LNCAP (cell line): ENCODE data around the gene BDNF.

Source experiments
- CTCF ChIP-seq: fragments of 450-650 bp; IDR thresholded peaks from 2 replicates; pipeline ENCODE4 v1.5.1; 2017; ENCODE audit warnings: mild to moderate bottlenecking

The BDNF gene

GRCh38 chr11:27656806-27657483 lies 43.3 kb downstream of the BDNF start:
- TF ChIP-seq CTCF, result no peak

- no peak for TF ChIP-seq CTCF
Measured at GRCh38 chr11:27656320-27656719, 43.9 kb downstream of the BDNF start.

GRCh38 chr11:27653990-27654758 lies 46.1 kb downstream of the BDNF start:
- TF ChIP-seq CTCF, result no peak

- TF ChIP-seq CTCF, result no peak
Measured at GRCh38 chr11:27651711-27652110, 48.5 kb downstream of the BDNF start.

GRCh38 chr11:27650988-27651387 lies 49.3 kb downstream of the BDNF start:
- no peak for TF ChIP-seq CTCF

- no peak for TF ChIP-seq CTCF
Measured at GRCh38 chr11:27649800-27650199, 50.5 kb downstream of the BDNF start.

- TF ChIP-seq CTCF, result no peak
Measured at GRCh38 chr11:27648840-27649239, 51.4 kb downstream of the BDNF start.
